Nephron (organoid): ENCODE data around the gene FHOD3.

ENCODE experiments used
- H3K27ac Mint-ChIP-seq, 3 experiments: 2 replicates each; pipeline ENCODE4 v1.8.0; 2020; ENCODE audit warnings: mixed read lengths in 3 of 3, mild to moderate bottlenecking in 2 of 3, moderate library complexity in 1 of 3
- H3K27me3 Mint-ChIP-seq: 2 replicates; pipeline ENCODE4 v1.8.0; 2021; ENCODE audit warnings: low read depth, mild to moderate bottlenecking, moderate library complexity, mixed read lengths
- H3K36me3 Mint-ChIP-seq: 2 replicates; pipeline ENCODE4 v1.8.0; 2020; ENCODE audit warnings: low read depth, mixed read lengths
- H3K4me1 Mint-ChIP-seq: 2 replicates; pipeline ENCODE4 v1.8.0; 2020; ENCODE audit warnings: mixed read lengths
- H3K4me3 Mint-ChIP-seq, 3 experiments: 2 replicates each; pipeline ENCODE4 v1.8.0; 2020; ENCODE audit warnings: mild to moderate bottlenecking in 3 of 3, mixed read lengths in 3 of 3, moderate library complexity in 2 of 3
- H3K9me3 Mint-ChIP-seq: 2 replicates; pipeline ENCODE4 v1.8.0; 2020; ENCODE audit warnings: mixed read lengths
- CTCF ChIP-seq, 3 experiments: fragments of 200-600 bp; sonication (generic); IDR thresholded peaks; one replicate each; pipeline ENCODE4 v1.5.0; 2021; ENCODE audit warnings: antibody characterized with exemption in 3 of 3; ENCODE audit not compliant: unreplicated experiment in 3 of 3

FHOD3 gene

DNA sequence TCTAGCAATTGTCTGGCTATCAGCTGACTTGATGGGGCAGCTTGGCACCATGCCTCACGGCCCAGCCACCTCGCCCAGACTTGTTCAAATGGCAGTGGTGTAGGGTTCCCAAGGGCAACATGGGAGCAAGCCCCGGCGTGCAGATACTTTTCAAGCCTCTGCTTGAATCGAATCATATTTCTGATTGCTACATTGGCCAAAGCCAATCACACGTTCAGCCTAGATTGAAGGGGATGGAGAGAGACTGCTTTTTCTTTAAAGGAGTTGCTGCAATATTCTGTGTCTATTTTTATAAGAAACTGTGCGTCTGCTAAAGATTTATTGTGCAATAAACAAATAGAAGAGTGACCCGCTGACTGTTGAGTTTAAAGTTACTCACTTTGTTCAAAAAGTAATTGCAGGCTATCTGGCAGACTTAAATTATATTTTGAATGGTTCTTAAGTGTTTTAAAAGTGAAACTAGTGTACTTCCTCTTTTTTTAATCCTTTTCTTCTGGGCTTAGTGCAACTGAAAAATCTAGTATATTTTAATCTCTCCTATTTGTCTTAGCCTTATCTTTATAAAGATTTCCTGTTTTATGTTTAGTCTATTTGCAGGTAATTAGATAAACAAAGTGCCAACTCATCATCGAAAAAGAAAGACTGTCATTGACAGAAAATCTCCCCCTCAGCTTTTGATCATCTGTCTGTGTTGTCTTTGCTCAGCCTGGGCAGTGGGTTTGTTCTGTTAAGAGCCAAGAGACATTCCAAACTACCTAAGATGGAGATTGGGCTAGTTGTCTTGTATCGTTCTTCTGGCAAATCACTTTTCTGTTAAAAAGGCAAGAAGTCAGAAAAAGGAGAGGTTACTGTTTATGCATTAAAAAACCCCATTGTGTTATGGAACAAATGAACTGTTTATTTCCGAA, 375.2 kb downstream of the FHOD3 start:
- peaks cover 22% of the 10 kb centered on the region for H3K36me3 Mint-ChIP-seq
- peak overlapping the region; percentile 2 to 46 (median 35) for H3K4me3 Mint-ChIP-seq
- TF ChIP-seq CTCF (IDR thresholded peaks at IDR 0.05; ENCODE audit: unreplicated experiment in 3 of 3) = no peak
- H3K27ac Mint-ChIP-seq = peak overlapping the region; percentile 7 to 69 (median 32)
- peaks cover 7% of the 10 kb centered on the region for H3K9me3 Mint-ChIP-seq
- H3K27me3 Mint-ChIP-seq = no peaks in the 10 kb centered on the region
- H3K4me1 Mint-ChIP-seq = peaks cover 15% of the 10 kb centered on the region

DNA sequence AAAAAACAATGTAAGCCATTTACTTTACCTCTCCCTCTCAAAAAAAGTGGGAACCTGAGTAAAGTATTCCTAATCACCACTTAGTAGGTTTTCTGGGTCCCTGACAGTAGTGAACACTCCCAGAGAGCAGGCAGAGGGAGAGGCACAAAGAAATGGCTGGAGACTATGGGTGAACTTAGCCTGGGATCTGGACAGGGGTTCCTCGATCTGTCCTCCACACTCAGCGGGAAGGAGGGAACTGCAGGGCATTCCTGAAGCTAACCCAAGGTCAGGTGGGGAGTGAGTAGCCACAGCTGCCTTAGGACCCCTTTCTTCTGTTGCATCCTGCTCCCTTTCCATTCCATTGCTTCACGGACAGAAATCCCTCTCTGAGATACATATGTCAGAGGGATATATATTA, 375.9 kb downstream of the FHOD3 start:
- peak overlapping the region in 1 of 3 experiments; percentile 32 for H3K27ac Mint-ChIP-seq
- H3K9me3 Mint-ChIP-seq = peaks cover 7% of the 10 kb centered on the region
- peaks cover 15% of the 10 kb centered on the region for H3K4me1 Mint-ChIP-seq
- no peak for TF ChIP-seq CTCF (IDR thresholded peaks at IDR 0.05; ENCODE audit: unreplicated experiment in 3 of 3)
- H3K36me3 Mint-ChIP-seq = peaks cover 22% of the 10 kb centered on the region
- H3K27me3 Mint-ChIP-seq = no peaks in the 10 kb centered on the region
- no peak overlapping the region for H3K4me3 Mint-ChIP-seq

DNA sequence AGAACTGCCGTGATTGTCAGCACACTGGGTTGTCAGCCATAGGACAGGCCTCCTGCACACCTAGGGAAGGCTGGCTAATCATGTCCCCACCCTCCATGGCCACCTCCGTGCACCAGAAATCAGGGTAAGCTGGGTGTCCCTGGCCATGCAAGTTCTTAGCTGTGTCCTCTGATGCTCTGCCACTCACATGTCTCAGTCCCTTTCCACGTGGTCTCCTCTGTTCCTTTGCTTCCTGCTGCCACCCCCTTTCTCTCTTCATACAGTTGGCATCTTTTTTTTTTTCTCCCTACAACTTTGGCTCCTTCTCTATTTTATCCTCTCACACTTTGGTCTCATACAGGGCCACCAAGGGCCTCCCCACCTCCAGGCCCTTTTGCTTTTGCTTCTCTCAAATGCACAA, 377.6 kb downstream of the FHOD3 start:
- H3K36me3 Mint-ChIP-seq = peaks cover 26% of the 10 kb centered on the region
- H3K27ac Mint-ChIP-seq = no peak overlapping the region
- H3K9me3 Mint-ChIP-seq = peaks cover 7% of the 10 kb centered on the region
- H3K4me1 Mint-ChIP-seq = peaks cover 15% of the 10 kb centered on the region
- no peaks in the 10 kb centered on the region for H3K27me3 Mint-ChIP-seq
- H3K4me3 Mint-ChIP-seq = no peak overlapping the region
- TF ChIP-seq CTCF (IDR thresholded peaks at IDR 0.05; ENCODE audit: unreplicated experiment in 3 of 3) = no peak

DNA sequence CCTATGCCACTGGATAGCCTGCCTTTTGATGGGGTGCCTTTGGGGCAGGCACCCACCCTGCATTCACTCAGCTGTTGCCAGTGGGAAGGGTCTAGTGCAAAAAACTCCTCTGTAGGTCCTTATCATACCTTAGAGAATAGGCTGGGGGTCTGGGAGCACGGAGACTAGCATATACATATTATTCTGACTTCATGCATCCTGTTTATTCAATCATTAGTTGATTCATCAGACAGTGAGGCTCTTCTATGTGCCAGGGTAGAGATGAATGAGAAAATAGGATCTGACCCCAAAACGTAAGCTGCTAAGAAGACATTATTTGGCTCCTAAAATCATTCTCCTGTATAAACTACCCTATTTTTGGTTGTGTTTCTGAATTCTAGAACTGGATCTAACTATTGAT, 378.0 kb downstream of the FHOD3 start:
- Mint-ChIP-seq H3K27me3 (no peaks in the 10 kb centered on the region), H3K36me3 (peaks cover 26% of the 10 kb centered on the region), H3K4me3 (no peak overlapping the region), H3K4me1 (peaks cover 15% of the 10 kb centered on the region), H3K9me3 (peaks cover 7% of the 10 kb centered on the region), H3K27ac (no peak overlapping the region)
- no peak for TF ChIP-seq CTCF (IDR thresholded peaks at IDR 0.05; ENCODE audit: unreplicated experiment in 3 of 3)

DNA sequence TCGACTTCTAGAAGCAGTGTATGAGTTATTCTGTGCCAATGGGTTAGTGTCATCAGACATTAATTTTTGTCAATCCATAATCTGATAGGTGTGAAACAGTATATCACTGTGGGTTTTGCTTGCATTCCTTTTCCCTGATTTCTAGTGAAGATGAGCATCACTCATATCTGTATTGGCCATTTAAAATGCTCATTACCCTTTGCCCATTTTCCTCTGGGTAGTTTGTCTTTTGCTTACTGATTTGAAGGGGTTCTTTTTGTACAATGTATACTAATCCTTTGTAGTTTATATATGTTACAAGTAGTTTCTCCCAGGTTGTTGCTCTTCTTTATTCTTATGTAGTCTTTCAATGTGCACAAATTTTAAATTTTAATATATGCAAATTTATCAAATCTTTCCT, 379.1 kb downstream of the FHOD3 start:
- TF ChIP-seq CTCF (IDR thresholded peaks at IDR 0.05; ENCODE audit: unreplicated experiment in 3 of 3) = no peak
- Mint-ChIP-seq H3K4me1 (peaks cover 8% of the 10 kb centered on the region), H3K27me3 (no peaks in the 10 kb centered on the region), H3K27ac (no peak overlapping the region), H3K9me3 (peaks cover 7% of the 10 kb centered on the region), H3K4me3 (no peak overlapping the region), H3K36me3 (peaks cover 30% of the 10 kb centered on the region)

DNA sequence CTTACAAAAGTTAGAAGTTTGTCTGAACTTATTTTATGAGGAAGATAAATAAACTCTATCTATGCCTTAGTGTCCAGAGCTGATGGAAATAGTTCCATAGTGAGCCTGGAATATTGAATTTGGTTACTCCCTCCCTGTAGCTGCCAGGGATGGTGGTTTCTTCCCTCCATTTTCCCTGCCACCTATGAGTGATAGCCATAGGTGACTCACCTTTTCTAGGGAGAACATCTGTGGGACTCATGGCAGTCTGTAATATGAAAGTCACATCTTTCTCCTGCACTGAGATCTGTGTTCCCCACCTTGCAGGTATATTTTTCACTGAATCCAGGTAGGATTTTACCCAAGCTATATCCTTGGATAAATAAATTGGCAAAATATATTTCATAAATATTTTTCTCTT, 382.5 kb downstream of the FHOD3 start:
- peaks cover 44% of the 10 kb centered on the region for H3K36me3 Mint-ChIP-seq
- H3K4me1 Mint-ChIP-seq = no peaks in the 10 kb centered on the region
- no peak overlapping the region for H3K27ac Mint-ChIP-seq
- no peak overlapping the region for H3K4me3 Mint-ChIP-seq
- no peak for TF ChIP-seq CTCF (IDR thresholded peaks at IDR 0.05; ENCODE audit: unreplicated experiment in 3 of 3)
- no peaks in the 10 kb centered on the region for H3K27me3 Mint-ChIP-seq
- H3K9me3 Mint-ChIP-seq = peaks cover 20% of the 10 kb centered on the region
